Large intestine (tissue), 3 donors: ENCODE measurements around the gene CNNM2. TPM values are rescaled to one million over a fixed set of nuclear protein-coding genes. Genes with fewer than 3 reads are reported as not detected.
A peak's percentile ranks its signal among the peaks of the same experiment; 100 is the strongest.
"Not testable (repeated sequence)": the region's sequence is repeated elsewhere in the genome, so short reads cannot be mapped to it uniquely, and the experiment has no call there.

Experiments
- DNase-seq, 2 donors: peaks; one replicate each; pipeline versions ENCODE4 v3.0.0 to v3.0.0-alpha.2; 2013
- H3K27ac ChIP-seq: one replicate; pipeline ENCODE4 v1.5.1; 2013; ENCODE audit warnings: low read length
- H3K27me3 ChIP-seq: 2 replicates; pipeline ENCODE4 v1.6.1; 2013; ENCODE audit warnings: low read length; ENCODE audit not compliant: control insufficient read depth, insufficient read depth
- H3K36me3 ChIP-seq: 2 replicates; pipeline ENCODE4 v1.6.1; 2013; ENCODE audit warnings: low read length; ENCODE audit not compliant: control insufficient read depth, insufficient read depth
- H3K4me1 ChIP-seq: one replicate; pipeline ENCODE4 v1.6.1; 2013; ENCODE audit warnings: low read length; ENCODE audit not compliant: control insufficient read depth, insufficient read depth
- H3K4me3 ChIP-seq: one replicate; pipeline ENCODE4 v1.5.1; 2013; ENCODE audit warnings: low read length
- H3K9me3 ChIP-seq: one replicate; pipeline ENCODE4 v1.6.1; 2013; ENCODE audit warnings: mild to moderate bottlenecking, low read depth, low read length, moderate library complexity; ENCODE audit not compliant: control insufficient read depth
- WGBS: methylation state at CpG from one replicate; pipeline ENCODE4 v1.1.5; 2013; ENCODE audit warnings: low lambda C conversion rate; ENCODE audit not compliant: insufficient coverage; 5-methylcytosine and 5-hydroxymethylcytosine counted together
- polyA plus RNA-seq: library from polyadenylated mRNA; unstranded; fragments of 120-200 nt; gene quantifications from one replicate; pipeline ENCODE4 v1.2.1, GENCODE V29; 2013

The CNNM2 gene
- polyA plus RNA-seq, 1 donor = 12.5 TPM

- peaks cover 10% of the 10 kb centered on the region for H3K4me1 ChIP-seq
- no peaks in the 10 kb centered on the region for H3K9me3 ChIP-seq
- no peaks in the 10 kb centered on the region for H3K36me3 ChIP-seq
- H3K27ac ChIP-seq = no peak overlapping the region
- DNase-seq = no peak
- WGBS = 94% methylated on average over 2 of the region's 2 CpGs
- H3K4me3 ChIP-seq = no peak overlapping the region
- H3K27me3 ChIP-seq = no peaks in the 10 kb centered on the region
Observed at GRCh38 chr10:102946992-102947391, 28.9 kb downstream of the CNNM2 start.

GRCh38 chr10:102948176-102948575 lies 30.1 kb downstream of the CNNM2 start:
- 90% methylated on average over 3 of the region's 4 CpGs for whole genome bisulfite sequencing

GRCh38 chr10:102948786-102949185 lies 30.7 kb downstream of the CNNM2 start:
- WGBS = 80% methylated on average over 1 of the region's 3 CpGs
- H3K27me3 ChIP-seq = no peaks in the 10 kb centered on the region
- no peaks in the 10 kb centered on the region for H3K36me3 ChIP-seq
- H3K9me3 ChIP-seq = no peaks in the 10 kb centered on the region
- H3K27ac ChIP-seq = no peak overlapping the region
- H3K4me3 ChIP-seq = no peak overlapping the region
- no peak for DNase-seq
- H3K4me1 ChIP-seq = peaks cover 10% of the 10 kb centered on the region

More at GRCh38 chr10:102948176-102948575, 30.1 kb downstream of the CNNM2 start:
- DNase-seq = no peak
- no peaks in the 10 kb centered on the region for H3K27me3 ChIP-seq
- no peaks in the 10 kb centered on the region for H3K36me3 ChIP-seq
- peaks cover 10% of the 10 kb centered on the region for H3K4me1 ChIP-seq
- H3K9me3 ChIP-seq = no peaks in the 10 kb centered on the region
- H3K27ac ChIP-seq = no peak overlapping the region
- H3K4me3 ChIP-seq = no peak overlapping the region

GRCh38 chr10:102949916-102950315 lies 31.8 kb downstream of the CNNM2 start:
- Histone ChIP-seq H3K4me3 (no peak overlapping the region), H3K9me3 (no peaks in the 10 kb centered on the region), H3K4me1 (peaks cover 10% of the 10 kb centered on the region), H3K36me3 (no peaks in the 10 kb centered on the region), H3K27ac (no peak overlapping the region), H3K27me3 (no peaks in the 10 kb centered on the region)
- peak; percentile 38 to 53 for DNase-seq
- whole genome bisulfite sequencing = 20% methylated on average over 1 of the region's 4 CpGs

- H3K27ac ChIP-seq = no peak overlapping the region
- H3K4me1 ChIP-seq = peaks cover under 1% of the 10 kb centered on the region
- H3K4me3 ChIP-seq = no peak overlapping the region
- no peaks in the 10 kb centered on the region for H3K9me3 ChIP-seq
- no peak for DNase-seq
- H3K27me3 ChIP-seq = no peaks in the 10 kb centered on the region
- H3K36me3 ChIP-seq = no peaks in the 10 kb centered on the region
- no CpG with 5 or more reads among the region's 3 CpGs for WGBS
Observed at GRCh38 chr10:102951316-102951715, 33.2 kb downstream of the CNNM2 start.

GRCh38 chr10:102959360-102959759 lies 41.3 kb downstream of the CNNM2 start:
- Histone ChIP-seq H3K4me1 (peaks cover 2% of the 10 kb centered on the region), H3K36me3 (no peaks in the 10 kb centered on the region), H3K4me3 (no peak overlapping the region), H3K9me3 (no peaks in the 10 kb centered on the region), H3K27ac (no peak overlapping the region), H3K27me3 (no peaks in the 10 kb centered on the region)
- no CpG with 5 or more reads among the region's 1 CpG for WGBS
- no peak for DNase-seq

- 83% methylated on average over 4 of the region's 5 CpGs for WGBS
- Histone ChIP-seq H3K4me1 (peaks cover 10% of the 10 kb centered on the region), H3K36me3 (no peaks in the 10 kb centered on the region), H3K27ac (no peak overlapping the region), H3K4me3 (no peak overlapping the region), H3K27me3 (no peaks in the 10 kb centered on the region), H3K9me3 (no peaks in the 10 kb centered on the region)
- no peak for DNase-seq
Observed at GRCh38 chr10:102960157-102960556, 42.1 kb downstream of the CNNM2 start.

- no peaks in the 10 kb centered on the region for H3K27me3 ChIP-seq
- H3K4me1 ChIP-seq = peaks cover 26% of the 10 kb centered on the region
- no peak for DNase-seq
- H3K27ac ChIP-seq = no peak overlapping the region
- 83% methylated on average over 1 of the region's 1 CpG for WGBS
- H3K36me3 ChIP-seq = no peaks in the 10 kb centered on the region
- no peaks in the 10 kb centered on the region for H3K9me3 ChIP-seq
- no peak overlapping the region for H3K4me3 ChIP-seq
Observed at GRCh38 chr10:102962267-102962666, 44.2 kb downstream of the CNNM2 start.

- no peak overlapping the region for H3K27ac ChIP-seq
- WGBS = 60% methylated on average over 1 of the region's 6 CpGs
- peaks cover 26% of the 10 kb centered on the region for H3K4me1 ChIP-seq
- H3K4me3 ChIP-seq = no peak overlapping the region
- no peaks in the 10 kb centered on the region for H3K36me3 ChIP-seq
- no peaks in the 10 kb centered on the region for H3K27me3 ChIP-seq
- no peak for DNase-seq
- H3K9me3 ChIP-seq = no peaks in the 10 kb centered on the region
Observed at GRCh38 chr10:102962951-102963755, 45.1 kb downstream of the CNNM2 start.

- H3K27me3 ChIP-seq = no peaks in the 10 kb centered on the region
- H3K9me3 ChIP-seq = no peaks in the 10 kb centered on the region
- DNase-seq = no peak
- no peak overlapping the region for H3K4me3 ChIP-seq
- H3K36me3 ChIP-seq = no peaks in the 10 kb centered on the region
- no peak overlapping the region for H3K27ac ChIP-seq
- H3K4me1 ChIP-seq = peaks cover 26% of the 10 kb centered on the region
- WGBS = no CpG with 5 or more reads among the region's 2 CpGs
Observed at GRCh38 chr10:102963756-102964025, 45.6 kb downstream of the CNNM2 start.

GRCh38 chr10:102964064-102964463 lies 46.0 kb downstream of the CNNM2 start:
- not testable (repeated sequence) for H3K4me3 ChIP-seq, DNase-seq, H3K27me3 ChIP-seq, H3K9me3 ChIP-seq, H3K36me3 ChIP-seq
- WGBS = no CpG with 5 or more reads among the region's 2 CpGs
- Histone ChIP-seq H3K4me1 (peaks cover 26% of the 10 kb centered on the region), H3K27ac (peak overlapping the region; percentile 76)
